ENCODE results near the gene PDIA2. TPM values are rescaled to one million over a fixed set of nuclear protein-coding genes. Genes with fewer than 3 reads are reported as not detected.

Gene PDIA2
- total RNA-seq, 1 donor from 2014 or later = under 0.01 TPM

DNA sequence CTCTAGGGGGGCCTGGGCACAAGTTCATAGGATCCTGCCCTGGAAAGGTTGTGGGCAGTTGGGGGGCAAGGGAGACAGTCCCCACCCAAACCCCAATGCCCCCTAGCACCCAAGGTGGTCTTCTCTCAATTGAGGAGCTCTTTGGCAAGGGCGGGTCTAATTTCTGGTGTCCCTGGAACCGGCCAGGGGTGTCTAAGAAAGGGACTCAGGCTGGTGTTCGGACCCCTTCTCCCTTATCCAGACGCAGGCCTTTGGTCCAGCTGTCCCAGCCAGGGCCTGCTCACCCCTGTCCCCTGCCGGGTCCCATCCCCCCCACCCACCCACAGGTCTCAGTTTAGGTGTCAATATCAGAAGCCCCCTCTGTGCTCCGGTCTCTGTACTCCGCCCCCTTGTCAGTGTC is 3.4 kb upstream of the PDIA2 start:
- no peak for DNase-seq (ENCODE audit: low read depth in 2 of 2)

DNA sequence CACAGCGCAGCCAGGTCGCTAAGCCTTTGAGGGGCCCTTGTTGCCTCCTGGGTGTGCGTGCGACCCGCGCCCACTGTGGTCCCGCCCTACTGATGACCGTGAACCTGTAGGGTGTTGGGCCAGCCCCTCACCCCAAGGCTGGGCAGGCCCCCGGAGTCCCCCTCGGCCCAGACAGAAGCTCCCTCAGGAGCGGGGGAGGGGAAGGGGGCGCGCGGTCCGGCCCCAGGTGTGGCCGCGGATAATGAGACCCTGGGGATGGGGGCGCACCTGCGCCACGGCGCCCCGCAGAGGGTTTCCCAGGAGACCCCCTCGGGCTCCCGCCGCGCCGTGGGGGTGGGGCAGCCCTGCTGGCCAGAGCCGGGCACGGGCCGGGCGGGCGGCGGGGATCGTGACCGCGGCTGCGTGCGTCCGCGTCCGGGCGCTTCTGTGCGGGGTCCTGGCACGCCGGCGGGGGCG is 2.9 kb upstream of the PDIA2 start:
- DNase-seq (ENCODE audit: low read depth in 2 of 2) = no peak

DNA sequence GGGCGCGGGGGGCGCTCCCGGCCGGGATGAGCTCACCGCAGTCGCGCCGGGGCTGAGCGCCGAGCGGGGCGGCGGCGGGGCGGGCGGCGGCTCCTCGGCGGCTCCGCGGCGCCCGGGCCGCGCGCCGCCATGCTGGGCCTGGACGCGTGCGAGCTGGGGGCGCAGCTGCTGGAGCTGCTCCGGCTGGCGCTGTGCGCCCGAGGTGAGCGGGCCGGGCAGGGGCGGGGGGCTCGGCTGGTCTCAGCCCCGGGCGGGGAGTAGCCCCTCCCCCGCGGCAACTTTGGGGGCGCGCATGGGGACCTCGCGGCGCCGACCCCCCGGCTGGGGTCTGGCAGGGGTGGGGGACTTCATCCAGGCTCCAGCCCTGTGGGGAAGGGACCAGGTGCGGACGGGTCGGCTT is 2.4 kb upstream of the PDIA2 start, which contains the start of gene ARHGDIG:
TSS of gene ARHGDIG (plus strand) at position 40 of the 400 bp plus-strand sequence. CDS start at position 130, 90 bp downstream.
- no peak for DNase-seq (ENCODE audit: low read depth in 2 of 2)

DNA sequence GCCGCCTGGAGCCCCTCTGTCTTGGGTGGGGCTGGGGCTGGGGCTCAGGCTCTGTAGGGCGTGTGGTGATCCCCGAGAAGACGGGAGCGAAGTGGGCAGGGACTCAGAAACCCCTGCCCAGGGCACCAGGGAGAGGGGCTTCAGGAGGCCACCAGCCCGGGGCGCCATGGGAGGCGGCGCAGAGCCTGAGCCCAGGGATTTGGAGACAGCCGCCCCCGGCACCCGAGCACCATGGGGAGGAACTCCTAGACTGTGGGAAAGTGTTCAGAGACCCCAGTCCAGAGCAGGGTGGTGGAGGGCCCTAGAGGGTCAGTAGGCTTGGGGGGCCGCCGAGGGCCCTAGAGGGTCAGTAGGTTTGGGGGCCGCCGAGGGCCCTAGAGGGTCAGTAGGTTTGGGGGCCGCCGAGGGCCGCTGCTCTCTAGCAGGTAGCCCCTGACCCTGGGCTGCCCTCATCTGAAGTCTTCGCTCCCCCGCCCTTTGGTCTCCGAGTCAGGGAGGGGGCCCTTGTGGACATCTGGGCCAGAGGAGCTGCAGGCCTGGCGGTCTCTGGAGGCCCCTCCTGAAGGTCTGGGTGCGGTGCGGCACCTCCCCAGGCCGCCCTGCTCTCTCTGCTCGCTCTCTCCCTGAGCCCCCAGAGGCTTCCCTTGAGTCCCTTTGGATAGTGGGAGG is 1.8 kb upstream of the PDIA2 start:
- DNase-seq (ENCODE audit: low read depth in 2 of 2) = no peak

DNA sequence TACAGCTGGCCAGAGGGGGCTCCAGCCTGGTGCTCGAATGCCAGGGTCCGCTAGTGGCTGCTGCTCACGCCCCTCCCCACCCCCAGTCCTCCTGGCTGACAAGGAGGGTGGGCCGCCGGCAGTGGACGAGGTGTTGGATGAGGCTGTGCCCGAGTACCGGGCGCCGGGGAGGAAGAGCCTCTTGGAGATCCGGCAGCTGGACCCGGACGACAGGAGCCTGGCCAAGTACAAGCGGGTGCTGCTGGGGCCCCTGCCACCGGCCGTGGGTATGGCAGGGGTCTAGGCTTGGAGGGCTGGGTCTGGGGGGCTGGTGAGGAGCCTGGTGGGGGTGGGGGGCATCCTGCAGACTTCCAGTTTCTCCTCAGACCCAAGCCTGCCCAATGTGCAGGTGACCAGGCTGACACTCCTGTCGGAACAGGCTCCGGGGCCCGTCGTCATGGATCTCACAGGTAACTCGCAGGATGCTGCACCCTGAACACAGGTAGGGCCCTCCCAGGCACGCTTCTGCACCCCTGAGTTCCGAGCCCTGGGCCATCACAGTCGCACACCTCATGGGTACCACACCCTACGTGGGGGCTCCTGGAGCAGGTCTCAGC is 1.2 kb upstream of the PDIA2 start:
- no peak for DNase-seq (ENCODE audit: low read depth in 2 of 2)

DNA sequence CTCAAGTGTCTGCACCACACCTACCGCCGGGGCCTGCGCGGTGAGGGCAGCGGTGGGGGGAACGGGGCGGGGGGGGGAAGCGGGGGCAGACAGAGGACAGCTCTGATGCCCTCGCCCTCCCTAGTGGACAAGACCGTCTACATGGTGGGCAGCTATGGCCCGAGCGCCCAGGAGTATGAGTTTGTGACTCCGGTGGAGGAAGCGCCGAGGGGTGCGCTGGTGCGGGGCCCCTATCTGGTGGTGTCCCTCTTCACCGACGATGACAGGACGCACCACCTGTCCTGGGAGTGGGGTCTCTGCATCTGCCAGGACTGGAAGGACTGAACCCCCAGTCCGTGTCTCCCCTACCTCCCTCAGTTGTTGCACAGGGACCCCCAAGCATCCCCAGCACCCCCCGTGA is 473 bp upstream of the PDIA2 start:
- no peak for DNase-seq (ENCODE audit: low read depth in 2 of 2)

DNA sequence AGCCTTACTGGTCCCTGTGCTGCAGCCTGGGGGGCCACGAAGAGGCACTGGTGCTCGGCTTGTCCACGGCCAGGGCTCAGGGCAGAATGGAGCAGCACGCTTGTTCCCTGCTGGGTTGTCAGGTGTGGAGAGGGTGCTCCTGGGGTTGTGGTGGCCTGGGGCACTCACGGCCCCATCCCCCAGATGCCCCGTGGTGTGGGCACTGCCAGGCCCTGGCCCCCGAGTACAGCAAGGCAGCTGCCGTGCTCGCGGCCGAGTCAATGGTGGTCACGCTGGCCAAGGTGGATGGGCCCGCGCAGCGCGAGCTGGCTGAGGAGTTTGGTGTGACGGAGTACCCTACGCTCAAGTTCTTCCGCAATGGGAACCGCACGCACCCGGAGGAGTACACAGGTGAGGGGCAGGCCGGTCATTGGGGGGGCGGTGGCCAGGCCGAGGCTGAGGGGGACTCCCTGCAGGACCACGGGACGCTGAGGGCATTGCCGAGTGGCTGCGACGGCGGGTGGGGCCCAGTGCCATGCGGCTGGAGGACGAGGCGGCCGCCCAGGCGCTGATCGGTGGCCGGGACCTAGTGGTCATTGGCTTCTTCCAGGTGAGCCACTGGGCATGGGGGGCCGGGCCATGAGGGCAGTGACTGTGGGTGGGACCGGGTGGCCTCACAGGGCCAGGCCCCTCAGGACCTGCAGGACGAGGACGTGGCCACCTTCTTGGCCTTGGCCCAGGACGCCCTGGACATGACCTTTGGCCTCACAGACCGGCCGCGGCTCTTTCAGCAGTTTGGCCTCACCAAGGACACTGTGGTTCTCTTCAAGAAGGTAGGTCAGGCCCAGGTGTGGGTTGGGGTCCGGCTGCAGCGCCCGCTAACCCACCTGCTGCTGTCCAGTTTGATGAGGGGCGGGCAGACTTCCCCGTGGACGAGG is 1.5 kb downstream of the PDIA2 start:
- no peak for DNase-seq (ENCODE audit: low read depth in 2 of 2)

DNA sequence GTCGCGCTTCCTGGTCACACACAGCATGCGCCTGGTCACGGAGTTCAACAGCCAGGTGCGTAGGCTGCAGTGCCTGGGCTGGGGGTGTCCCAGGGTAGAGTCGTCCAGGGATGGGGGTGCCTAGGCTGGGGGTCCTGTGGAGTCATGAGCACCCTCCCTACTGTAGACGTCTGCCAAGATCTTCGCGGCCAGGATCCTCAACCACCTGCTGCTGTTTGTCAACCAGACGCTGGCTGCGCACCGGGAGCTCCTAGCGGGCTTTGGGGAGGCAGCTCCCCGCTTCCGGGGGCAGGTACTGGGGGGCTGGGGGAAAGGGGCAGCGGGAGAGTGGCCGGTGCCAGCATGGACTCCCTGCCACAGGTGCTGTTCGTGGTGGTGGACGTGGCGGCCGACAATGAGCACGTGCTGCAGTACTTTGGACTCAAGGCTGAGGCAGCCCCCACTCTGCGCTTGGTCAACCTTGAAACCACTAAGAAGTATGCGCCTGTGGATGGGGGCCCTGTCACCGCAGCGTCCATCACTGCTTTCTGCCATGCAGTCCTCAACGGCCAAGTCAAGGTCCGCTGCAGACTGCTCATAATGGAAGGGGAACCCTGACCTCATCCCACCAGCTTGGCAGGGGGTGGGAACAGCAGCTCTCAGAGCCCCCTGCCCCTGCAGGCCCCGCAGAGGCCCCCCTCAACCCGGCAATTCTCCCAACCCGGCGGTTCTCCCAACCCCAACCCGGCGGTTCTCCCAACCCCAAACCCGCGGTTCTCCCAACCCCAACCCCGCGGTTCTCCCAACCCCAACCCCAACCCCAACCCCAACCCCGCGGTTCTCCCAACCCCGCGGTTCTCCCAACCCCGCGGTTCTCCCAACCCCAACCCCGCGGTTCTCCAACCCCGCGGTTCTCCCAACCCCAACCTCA is 2.4 kb downstream of the PDIA2 start:
- DNase-seq (ENCODE audit: low read depth in 2 of 2) = no peak

DNA sequence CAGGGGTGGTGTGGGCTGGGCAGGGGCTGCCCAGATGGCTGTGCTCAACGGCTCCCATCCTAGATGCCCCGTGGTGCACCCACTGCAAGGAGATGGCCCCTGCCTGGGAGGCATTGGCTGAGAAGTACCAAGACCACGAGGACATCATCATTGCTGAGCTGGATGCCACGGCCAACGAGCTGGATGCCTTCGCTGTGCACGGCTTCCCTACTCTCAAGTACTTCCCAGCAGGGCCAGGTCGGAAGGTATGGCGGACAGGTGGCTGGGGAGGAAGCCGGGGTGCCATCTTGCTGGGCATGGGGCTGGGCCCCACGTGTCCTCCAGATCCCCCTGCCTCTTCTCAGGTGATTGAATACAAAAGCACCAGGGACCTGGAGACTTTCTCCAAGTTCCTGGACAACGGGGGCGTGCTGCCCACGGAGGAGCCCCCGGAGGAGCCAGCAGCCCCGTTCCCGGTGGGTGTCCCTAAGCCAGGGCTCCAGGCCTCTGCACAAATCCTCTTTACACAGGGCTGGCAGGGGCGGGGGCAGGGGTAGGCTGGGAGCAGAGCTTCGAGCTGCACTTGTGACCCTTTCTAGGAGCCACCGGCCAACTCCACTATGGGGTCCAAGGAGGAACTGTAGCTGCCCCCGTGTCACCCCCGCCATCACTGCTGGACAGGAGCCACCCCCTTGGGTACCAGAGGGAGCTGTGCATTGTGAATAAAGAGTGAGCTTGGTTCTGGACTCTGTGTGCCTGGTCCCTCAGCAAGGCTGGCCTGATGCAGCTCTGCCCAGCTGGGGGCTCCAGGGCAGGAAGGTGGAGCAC is 3.7 kb downstream of the PDIA2 start:
- DNase-seq (ENCODE audit: low read depth in 2 of 2) = no peak

DNA sequence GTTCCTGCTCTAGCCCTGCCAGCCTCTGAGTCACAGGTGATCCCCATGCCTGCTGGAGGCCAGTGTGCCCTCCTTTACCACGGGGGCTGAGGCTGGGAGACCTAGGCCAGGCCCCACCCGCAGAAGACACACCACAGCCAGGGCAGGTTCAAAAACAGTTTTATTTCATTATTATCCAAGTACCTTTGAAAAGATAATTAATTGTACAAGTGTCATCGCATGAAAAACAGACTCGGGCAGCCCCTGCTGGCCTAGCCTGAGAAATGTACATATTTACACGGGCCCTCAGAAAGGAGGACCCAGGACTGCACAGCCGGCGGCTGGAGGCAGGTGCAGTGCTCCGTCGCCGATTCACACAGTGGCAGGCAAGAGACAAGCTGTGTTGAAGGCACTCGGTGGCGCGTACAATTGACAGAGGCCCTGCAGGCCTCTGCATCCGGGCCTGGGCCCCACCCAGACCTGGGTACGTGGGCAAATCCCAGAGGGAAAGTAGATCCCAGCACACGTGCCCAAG is 4.4 kb downstream of the PDIA2 start:
- no peak for DNase-seq (ENCODE audit: low read depth in 2 of 2)

DNA sequence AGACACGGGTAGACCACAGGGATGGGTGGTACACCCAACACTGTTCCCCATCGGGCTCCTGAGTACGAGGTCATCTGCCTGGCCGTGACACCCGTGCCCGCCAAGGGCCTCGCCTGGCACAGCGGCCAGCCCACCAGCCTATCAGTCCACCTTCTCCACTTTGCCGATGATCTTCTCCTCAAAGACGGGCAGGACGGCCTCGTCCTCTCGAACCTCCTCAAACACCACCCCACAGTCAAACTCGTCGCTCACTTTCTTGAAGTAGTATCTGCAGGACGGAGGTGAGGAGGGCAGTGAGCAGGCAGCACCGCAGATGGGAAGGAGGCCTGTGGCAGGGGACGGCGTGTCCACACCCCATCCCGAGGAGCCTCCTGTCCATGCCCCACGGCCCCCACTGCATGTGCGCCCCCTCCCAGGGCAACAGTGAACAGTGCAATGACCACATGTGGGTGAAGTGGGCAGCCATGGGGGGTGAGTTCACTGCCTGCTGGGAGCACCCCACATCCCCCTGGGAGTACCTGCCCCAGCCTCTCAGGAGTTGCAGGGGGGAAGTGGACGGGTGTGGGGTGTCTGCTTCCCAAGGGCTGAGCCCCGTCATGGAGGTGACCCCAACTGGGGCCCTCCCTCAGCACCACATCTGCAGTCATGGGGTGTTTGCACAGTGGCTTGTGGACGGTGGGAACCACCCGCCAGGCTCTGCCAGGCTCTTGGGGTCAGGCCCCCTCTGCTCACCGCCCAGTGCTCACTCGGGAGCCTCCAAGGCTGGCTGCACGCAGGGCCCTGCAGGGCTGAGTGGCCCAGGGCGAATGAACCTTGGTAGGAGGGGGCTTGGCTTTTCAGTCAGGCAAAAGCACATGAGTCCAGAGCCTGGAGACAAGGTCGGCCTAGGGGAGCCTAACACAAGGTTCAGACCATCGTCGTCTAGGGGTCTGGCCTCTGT is 5.3 kb downstream of the PDIA2 start:
- DNase-seq (ENCODE audit: low read depth in 2 of 2) = no peak

DNA sequence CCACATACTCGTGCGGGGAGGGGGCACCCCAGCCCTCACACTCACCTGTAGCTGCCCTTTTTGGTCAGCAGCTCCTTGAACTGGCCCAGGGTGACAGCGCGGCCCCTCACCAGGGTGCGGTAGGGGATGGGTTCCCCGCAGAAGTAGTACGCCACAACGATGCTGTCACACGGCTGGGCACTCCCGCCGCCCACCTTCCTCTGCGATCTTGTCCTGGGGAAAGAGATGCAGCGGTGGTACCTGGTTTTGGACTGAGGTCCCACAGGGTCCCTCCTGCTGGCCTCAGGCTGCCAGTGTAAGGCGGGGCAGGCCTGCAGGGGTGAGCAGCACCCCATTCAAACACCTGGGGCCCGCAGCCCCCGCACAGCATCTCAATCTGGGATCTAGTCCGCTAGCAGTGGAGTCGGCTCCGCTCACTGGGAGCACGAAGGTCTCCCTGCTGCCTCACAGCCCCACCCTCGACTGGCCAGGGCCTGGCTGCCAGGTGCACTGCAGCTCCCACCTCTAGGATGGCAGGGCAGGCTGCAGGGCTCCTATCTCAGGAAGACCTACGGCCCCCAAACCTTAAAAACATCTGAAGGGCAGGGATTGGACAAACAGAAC is 6.5 kb downstream of the PDIA2 start:
- DNase-seq (ENCODE audit: low read depth in 2 of 2) = no peak

DNA sequence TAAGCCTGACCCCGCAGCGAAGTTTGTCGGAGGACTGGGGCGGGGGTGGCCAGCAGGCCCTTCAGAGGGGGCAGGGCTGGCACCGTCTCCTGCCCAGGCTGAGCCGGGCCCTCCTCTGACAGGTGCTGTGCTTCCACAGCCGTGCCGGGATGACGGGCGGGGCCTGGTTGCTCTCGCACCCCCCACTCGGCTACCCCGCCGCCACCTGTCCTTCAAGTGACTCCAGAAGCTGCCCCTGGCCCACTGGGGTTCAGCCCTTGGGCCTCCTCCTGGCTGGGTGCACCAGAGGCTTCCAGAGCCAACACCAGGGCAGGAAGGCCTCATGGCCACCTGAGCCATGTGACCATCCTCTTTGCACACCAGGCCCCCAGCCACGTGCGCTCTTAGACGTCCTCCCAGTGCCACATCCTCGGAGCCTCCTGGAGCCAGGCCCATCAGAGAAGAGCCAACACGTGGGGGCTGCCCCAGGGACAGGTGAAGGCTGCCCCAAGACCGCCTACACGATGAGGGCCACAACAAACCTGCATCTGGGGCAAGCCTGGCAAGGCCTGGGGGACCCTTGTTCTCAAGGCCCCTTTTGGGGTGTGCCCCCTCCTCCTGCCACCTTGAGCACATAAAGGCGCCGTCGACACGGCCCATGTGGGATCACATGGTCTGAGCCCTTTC is 7.2 kb downstream of the PDIA2 start:
- no peak for DNase-seq (ENCODE audit: low read depth in 2 of 2)

DNA sequence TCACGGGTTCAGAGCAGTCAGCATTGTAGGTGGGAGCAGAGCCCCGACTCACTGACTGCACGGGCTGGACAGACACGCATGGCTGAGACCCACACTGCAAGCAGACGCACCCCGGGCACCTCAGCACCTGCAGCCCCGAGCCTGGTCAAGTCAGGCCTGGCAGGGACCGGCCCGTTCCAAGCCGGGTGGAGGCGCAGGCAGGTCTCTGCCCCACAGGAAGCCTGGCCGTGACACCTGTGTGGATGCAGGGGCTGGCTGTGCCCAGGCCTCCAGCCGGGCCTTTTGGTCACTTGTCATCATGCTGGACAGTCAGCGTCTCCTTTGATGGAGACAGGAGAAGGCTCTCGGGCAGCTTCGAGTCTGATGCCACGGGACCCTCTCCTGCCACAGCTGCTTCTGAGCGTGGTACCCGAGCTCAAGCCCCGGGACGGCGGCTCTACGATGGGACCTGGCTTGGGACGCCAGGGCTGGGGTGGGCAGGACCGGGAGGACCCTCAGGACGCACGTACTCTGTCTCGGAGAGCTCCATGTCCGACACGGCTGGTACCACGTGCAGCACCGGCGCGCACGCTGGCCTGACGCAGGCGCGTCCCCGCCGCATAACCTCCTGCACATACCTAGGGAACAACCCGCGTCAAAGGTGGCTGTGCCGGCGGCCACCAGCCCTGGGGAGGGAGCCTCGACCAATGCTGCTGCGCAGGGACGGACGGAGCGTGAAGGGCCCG is 7.9 kb downstream of the PDIA2 start:
- DNase-seq (ENCODE audit: low read depth in 2 of 2) = no peak

DNA sequence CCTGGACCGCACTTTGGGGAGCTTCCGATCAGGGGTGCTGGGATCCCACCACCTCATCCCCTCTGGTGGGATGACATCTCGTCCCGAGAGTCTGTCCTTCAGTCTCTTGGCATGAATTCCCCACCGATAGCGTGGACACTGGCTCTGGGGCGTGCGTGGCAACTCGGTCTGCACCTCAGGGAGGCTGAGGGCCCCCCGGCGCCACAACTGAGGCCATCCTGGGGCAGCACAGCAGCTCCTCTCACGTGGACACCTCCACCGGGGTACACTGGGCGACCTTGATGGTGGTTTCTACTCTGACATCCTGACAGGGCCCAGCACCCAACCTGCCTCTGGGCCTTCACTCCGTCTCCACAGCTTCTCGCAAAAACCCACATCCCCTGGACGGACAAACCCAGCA is 8.6 kb downstream of the PDIA2 start:
- DNase-seq (ENCODE audit: low read depth in 2 of 2) = no peak

DNA sequence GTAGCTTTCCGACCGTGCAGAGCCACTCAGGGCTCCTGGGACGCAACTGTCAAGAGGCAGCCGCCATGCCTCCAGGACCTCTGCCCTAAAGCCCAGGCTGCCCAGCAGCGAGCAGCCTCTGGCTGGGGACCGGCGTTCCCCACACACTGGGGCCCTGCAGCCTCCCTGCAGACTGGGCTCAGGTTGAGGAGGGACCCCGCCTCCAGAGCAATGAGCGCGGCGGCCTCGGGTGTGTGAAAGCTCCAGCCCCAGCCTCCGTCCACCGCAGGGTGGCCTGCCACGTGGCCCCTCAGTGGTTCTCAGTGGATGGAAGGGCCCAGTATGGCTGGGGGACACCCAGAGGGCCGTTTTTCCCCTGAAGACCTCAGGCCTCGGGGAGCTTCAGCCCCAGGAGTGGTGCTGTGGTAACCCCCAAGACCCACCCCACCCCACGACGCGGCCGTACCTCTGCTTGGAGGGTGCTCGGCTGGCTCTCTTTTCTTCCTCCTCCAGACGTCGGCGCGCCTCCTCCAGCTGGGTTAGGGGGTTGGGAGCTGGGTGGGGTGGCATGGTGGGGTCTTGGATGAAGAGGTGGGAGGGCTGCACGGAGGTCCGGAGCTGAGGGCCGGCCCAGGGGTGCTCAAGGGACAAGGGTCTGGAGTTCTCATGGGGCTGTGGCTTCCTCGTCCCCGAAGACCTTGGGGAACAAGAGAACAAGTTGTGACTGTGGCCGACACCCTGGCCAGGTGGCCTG is 10.2 kb downstream of the PDIA2 start:
- DNase-seq (ENCODE audit: low read depth in 2 of 2) = no peak

DNA sequence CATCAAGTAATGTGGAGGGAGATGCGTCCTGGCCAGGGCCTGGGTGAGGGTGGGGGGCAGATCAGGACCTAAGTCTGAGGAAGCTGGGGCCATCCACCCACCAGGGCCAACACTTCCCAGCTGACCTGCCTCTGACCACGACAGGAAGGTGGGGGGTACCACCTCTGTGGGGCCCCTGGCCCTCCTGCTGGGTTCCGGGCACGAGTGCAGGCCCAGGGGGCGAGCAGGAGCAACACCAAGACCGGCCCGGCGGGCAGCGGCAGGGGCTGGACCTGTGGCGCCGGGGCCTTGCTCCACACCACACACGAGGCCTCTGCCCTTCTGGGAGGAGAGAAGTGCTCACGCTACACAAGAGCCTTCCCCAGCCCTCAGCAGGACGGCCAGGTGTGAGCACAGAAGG is 13.3 kb downstream of the PDIA2 start:
- DNase-seq (ENCODE audit: low read depth in 2 of 2) = no peak

Measured in dermis microvascular lymphatic vessel endothelial cell (primary cell).